Fibroblast of skin of scalp (primary cell): Measurements from ENCODE around the gene LSMEM2.
A peak's percentile ranks its signal among the peaks of the same experiment; 100 is the strongest.
"Not testable (repeated sequence)": the region's sequence is repeated elsewhere in the genome, so short reads cannot be mapped to it uniquely, and the experiment has no call there.

Experiments used
- DNase-seq: peaks from one replicate; pipeline ENCODE4 v3.0.0-alpha.2; 2013

The LSMEM2 gene

DNA sequence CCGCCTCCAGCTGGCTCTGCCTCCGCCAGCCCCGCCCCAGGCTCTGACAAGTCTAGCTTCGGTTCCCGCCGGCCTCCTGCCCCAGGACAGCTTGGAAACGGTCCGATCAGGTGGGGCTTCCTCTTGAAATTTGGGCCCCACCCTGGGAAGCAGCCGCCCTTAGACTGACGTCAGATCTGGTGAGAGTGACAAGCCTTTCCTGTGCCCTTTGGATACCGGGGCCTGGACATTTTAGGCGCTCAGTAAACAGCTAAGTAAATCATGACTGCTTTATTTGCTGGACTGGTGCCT lies 20.7 kb downstream of the LSMEM2 start:
- no peak for DNase-seq

DNA sequence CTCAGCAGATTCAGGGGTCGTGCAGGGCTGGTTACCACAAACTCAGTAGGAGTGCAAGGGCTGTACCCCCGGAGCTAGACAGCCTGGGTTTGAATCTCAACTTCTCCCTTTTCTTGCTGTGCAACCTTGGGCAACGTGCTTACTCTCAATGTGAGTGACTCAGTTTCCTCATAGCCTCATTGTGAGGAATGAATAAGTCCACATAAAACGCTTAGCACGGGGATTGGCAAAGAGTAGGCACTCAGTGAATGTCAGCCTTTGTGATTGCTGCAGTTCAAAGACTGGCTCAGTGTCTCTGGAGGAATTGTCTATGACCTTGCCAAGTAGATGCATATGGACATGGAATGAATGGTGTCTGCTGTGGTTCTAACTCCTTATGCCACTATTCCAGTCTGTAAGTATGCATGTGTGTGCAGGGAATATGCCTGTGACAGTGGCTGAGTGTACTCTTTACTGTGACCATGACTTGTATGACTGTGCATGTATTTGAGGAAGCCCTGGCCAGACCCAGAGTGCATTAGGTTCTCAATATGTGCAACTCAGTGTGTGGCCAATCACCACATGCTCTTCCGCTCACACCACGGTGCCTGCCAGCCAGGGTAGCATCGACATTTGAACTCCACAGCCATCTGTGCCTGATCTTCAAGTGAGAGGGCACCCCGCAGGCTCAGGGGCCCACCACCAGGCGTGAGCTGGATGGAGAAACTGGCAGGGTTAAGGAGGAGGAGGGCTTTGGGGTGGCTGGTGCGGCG lies 21.2 kb downstream of the LSMEM2 start:
- peak; percentile 23 for DNase-seq

DNA sequence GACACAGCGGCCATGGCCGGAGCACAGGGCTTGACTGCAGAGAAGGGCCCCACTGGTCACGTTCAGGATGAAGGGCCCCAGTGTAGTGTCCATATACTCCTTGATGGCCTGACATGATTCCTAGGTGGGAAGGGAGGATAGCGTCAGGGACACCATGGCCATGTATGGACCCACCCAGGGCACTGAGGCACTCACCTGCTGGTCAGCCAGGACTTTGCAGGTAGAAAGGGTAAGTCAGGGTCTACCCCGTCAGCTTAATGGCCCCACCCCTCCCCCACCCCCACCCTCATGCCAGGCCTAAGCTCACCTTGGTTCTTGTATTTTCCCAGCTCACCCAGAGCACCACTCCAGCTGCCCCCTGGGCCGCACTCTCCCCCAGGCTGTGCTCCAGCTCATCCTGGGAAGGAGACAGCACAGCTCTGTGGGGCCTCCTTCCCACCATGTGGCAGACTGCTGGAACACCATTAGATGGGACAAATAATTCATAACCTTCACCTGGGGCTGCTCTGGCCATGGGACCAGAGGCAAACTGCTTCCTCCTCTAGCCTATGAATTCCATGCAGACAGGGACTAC lies 21.9 kb downstream of the LSMEM2 start:
- DNase-seq, result no peak

DNA sequence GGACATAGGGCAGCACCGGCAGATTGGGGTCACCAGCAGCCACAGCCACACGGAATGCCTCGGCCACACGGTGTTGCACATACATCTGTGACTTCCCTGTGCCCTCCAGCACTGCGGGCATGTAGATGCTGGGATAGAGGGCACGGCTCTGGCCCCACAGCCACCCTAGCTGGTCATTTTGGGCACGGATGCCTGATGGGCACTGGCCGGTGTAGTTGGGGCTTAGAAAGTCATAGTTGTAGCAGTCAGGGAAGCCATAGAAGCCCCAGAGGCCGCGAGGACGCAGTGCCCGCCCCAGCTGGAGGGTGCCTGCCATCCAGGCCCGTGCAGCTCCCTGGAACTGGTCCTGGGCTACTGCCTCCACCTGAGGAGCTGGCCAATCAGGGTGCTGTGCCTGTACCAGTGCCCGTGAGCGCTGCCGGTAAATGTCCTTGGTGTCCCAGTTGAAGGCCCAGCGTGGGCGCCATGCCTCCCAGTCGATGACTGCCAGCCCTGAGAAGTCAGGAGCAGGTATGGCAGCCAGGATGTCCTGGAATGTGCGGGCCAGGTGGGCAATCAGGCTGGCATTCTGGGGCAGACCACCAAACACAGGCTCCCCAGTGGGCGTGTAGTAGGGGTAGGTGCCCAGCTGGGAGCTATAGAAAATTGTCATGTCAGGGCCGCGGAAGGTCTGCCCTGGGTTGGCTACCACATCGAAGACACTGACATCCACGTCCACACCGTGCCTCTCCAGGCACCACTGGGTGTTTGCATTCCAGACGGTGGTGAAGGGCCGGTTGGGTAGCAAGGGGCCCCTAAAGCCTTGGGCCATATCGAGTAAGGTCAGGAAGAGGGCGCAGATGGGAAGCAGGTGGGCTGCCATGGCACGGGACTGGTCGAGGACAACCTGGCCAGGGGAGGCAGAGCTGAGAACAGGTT lies 23.5 kb downstream of the LSMEM2 start:
- no peak for DNase-seq

DNA sequence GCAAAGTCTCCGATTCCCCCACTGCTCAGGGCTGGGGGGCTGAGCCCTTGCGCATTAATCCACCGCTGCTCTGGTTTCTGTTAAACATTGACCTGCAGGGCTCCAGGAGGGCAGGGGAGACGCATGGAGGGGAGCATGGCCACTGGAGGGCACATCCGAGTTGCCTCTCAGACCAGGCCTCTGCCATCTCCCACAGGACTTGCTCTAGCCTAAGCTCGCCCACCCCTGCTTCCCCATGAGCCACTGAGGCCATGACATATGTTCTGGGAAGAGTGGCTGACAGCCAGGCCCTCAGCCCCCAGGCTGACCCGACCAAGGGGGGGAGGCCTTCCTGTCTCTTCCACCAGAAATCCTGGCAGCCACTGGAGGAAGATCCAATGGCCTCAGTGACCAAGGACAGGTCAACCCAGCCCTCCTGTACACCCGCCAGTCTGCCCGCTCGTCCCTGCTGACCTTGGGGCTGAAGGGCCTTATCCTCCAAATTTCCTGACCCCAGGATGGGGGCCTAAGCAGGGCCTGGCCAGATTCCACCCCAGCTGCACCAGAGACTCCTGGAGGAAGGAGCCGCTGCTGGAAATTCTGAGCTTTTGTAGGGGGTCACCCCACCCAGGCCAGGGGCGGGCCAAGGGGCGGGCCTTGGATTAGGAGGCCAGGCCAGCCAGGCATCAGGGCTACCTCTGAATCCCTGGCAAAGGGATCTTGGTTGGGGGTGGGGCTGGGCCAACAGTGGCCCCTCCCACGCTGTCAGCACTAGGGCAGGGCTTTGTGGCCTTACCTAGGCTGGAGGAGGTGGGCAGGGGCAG lies 24.3 kb downstream of the LSMEM2 start, which contains the start of gene HYAL1:
Gene HYAL1, minus strand, starts transcription at position 562 of the 803 bp plus-strand sequence. CDS start 618 bp downstream, outside the sequence.
- DNase-seq, result no peak

DNA sequence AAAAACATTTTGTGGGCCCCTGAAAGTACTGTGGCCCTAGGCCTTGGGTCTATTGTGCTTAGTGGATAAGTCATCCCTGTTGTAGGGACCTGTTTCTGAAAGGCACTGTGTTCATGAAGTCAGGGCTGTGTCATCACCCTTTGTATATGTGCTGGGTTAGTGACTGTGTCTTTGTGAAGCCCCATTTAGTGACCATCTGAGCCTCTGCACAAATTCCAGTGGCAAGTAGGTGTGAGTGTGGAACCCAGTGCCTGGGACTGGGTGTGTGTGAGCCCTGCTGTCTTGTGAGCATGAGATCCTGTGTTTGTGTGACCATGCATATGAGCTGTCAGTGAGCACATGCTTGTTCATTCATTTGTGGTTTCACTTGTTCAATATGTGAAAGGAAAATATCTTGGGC lies 25.7 kb downstream of the LSMEM2 start:
- no peak for DNase-seq

DNA sequence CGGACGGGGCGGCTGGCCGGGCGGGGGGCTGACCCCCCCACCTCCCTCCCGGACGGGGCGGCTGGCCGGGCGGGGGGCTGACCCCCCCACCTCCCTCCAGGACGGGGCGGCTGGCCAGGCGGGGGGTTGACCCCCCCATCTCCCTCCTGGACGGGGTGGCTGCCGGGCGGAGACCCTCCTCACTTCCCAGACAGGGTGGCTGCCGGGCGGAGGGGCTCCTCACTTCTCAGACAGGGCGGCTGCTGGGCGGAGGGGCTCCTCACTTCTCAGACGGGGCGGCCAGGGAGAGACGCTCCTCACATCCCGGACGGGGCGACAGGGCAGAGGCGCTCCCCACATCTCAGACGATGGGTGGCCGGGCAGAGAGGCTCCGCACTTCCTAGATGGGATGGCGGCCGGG lies 33.2 kb downstream of the LSMEM2 start:
- not testable (repeated sequence) for DNase-seq

DNA sequence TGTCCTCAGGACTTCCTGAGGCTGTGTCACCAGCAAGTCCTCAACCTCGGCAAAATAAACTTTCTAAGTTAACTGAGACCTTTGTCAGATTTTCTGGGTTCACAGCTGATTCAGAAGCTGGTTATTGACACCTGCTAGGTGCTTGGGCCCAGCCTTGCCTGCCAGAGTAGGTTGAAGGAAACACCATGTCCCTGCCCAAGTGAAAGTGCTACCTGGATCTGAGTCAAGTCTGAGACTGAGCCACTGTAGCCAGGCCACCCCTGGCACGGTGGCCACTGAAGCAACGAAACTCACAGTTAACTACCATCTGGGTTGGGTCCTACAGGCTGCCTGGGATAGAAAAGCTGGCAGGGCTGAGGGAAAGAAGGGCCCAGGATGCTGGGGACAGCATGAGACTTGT lies 35.5 kb downstream of the LSMEM2 start:
- DNase-seq, result no peak

DNA sequence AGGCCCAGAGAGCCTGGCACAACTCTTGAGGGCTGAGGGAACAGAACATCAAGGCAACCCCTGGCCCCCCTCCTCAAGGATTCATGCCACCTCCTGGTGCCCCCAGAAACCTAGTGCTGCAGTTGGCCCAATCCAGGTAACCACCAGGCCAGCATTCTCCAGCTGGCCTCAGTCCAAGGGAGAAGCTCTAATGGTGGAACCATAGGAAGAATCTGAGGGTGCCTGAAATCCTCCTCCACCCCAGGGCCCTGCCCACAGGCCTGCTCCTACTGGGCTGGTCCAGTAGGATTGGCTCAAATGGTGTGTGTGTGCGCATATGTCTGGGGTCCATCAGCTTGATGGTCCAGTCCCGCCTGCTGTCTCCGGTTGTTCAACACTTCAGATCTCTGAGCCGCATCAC lies 35.9 kb downstream of the LSMEM2 start:
- no peak for DNase-seq

DNA sequence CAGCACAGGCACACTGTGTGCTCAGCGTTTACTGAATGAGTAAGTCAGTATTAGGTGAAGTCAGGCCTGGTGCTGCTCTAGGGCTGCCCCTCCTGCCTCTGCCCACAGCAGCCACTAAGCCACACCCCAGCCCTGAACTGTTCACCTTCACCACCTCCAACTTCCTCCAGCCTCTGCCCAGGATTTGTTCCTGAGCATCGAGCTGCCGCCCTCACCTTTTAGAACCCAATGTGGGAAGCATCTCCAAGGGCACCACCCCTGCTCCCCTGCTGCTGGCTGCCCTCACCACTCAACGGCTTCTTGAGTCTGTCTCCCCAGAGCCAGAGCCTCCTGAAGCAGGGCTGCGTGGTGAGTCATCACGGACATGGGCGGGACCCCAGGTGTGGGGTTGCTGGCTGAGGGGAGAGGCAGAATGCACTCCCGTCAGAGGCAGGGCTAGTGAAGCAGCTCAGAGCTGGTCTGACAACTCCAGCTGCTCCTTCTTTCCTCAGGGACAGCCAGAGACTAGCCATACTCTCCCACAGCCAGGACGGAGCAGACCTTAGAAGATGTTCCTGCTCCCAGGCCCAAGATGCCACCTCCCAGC lies 37.9 kb downstream of the LSMEM2 start:
- DNase-seq, result no peak

DNA sequence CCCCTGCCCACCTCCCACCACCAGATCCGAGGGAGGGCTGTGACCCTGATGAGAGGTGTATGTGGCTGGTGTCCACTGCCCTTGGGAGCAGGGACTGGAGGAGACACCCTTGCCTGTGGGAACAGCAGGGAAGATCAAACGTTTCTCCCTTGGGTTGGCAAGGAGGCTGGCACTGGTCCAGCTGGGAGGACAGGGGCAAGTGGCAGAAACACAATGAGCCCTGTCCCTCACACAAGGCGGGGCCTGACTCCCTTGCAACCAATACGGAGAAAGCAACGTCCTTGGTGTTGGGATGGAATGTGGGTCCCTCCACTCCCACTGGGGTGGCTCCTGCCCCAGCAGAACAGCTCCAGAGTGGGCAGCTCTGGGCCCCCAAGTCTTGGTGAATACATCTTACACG lies 38.4 kb downstream of the LSMEM2 start:
- no peak for DNase-seq

DNA sequence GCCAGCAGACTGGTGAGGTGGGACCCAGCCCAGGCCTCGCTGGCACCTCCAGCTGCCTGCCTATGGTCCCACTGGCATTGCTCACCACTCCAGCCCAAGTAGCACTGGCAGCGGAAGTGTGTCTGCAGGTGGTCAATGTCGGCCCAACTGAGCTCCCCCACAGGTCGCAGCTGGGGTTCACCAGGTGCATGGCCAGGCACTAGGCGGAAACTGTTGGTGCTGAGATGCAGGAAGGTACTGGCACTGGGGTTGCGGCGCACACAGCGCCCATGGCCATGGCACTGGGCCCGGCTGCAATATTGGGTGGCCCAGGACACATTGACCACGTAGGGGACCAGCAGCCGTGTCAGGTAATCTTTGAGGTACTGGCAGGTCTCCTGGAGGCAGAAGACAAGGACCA lies 39.3 kb downstream of the LSMEM2 start:
- DNase-seq, result no peak

DNA sequence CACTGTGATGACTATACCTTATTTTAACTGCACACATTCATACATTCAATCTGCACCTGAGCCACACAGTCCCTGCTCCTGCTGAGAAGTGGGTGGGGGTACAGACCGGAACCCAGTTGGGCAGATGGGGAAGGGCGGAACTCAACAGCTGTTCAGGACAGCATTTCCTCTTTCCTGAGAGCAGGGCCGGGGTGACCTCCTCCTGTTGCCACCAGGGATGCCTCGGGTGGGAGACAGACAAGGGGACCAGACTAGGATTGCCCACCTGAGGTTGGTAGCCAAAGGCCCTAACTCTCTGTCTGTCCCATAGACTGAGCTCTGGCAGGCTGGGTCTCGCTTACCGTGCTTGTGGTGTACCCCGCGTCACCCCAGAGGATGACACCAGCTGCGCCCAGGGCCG lies 39.7 kb downstream of the LSMEM2 start:
- DNase-seq, result no peak

DNA sequence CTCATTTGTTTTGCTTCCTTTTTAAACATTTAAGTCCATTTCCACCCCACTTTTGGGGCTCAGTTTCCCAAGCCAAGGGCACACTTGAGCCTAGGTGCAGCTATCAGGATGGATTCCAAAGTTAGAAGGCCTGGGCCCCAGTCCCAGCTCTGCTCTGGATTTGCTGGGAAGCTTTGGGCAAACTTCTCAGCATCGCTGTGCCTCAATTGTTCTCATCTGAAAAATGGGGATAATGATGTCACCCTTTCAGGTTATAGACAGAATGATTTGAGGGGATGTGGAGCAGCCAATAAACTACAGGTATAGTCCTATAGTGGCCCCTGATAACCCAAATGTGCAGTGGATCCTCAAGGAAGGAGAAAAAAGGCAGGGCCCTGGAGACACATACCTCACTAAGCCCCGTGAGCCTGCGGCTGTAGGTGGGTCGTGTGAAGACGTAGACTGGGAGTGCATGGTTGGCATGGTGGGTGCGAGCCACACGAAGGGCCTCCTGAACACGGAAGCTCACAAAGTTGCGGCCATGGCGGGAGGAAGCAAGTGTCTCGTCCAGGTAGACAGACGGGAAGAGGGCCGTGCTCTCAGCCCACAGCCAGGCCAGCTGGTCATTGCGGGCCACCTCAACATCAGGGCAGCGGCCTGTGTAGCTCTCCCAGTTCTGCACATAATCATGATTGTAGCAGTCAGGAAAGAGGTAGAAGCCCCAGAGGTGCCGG lies 40.5 kb downstream of the LSMEM2 start:
- DNase-seq, result no peak

DNA sequence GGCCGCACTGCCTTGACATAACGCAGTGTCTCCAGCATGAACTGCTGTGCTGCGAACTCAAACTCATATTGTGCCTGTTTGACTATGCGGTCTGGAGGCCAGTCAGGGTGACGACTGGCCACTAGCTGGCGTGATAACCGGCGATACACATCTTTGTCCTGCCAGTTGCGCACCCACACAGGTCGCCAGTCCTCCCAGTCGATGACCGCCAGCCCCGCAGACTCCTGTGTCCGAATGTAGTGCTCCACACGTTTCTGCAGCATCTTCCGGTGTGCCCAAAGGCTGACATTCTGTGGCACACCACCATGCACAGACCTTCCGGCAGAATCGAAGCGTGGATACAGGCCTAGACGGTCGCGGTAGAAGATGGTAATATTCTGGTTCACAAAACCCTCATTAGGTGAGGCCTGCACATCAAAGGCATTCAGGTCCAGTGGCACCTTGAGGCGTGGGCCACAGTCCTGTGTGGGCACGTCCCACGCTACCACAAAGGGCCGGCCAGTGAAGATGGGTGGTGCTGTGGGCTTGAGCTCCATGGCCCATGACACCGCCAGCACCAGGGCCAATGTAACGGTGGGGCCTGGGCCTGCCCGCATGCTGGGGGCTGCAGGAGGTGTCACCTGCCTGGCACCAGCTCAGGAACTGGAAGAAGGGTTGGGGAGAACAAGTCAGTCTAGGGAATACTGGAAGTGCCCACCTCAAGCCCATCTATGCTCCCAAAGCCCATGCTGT lies 41.2 kb downstream of the LSMEM2 start:
- no peak for DNase-seq

DNA sequence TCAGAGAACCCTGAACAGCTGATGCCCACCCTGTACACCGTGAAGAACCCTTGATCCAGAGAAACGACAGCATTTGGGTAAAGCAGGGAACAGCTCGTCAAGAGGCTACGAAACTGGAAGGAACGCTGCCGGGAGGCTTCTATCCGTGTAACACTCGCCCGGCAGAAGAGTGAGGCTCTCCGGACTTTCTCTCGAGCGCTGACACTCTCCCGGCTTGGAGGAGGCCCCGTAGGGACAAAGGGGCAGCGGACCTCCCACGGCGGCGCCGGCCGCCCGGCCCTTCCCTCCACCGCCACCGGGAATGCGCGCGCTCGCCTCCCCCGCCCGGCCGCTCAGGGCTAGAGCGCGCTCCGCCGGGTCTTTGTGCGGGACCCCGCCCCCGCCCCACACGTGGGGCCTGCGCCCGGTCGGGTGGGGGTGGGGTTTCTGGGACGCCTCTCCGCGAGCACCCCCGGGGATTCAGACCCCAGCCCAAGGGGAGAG lies 42.0 kb downstream of the LSMEM2 start:
- DNase-seq, result peak; percentile 77

DNA sequence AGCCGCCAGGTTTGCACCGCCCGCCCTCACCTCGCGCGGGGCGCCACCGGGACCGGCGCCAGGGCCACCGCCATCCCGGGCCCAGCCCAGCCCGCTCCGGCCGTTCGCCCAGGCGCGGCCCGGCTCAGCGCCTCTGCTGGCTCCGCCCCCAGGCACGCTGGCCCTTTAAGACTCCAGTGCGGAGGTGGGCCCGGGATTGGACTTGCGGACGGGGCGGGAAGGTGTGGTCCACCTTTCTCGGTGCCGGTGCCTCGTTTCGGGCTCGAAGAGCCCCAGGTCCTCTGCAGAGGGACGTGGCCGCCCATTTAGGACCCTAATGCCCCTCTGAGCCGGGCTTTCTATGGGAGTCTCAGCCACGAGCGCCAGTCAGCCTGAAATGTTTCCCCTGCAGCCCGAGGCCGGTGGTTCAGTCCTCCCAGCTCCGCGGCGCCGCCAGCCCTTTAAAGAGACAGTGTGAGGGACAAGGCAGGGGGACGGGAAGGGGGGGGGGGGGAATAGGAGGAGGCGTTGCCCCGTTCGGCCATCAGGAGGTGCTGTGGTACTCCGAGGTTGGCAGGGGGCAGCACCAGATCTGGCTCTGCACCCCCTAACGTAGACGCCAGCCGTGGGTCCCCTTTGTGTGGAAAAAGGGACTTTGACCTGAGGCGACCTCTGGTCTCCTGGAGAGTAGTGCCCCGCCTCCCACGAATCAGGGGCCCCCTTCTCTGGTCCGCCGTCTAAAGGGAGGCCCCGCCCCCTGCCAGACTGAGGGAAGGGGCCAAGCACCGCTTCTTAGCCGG lies 42.6 kb downstream of the LSMEM2 start:
- DNase-seq, result peak; percentile 91

DNA sequence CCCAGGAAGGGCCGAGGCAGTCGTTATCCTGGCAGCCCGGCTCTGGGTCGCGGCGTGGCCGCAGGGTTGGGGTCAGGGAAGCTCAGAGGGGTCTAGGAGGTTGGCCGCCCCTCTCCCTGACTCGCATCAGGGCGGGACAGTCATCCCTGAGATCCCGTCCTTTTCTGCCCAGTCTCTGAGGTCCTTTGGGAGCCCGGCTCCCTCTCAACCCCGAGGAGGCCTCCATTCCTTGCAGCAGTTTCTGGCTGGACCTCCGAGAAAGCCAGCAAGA lies 43.2 kb downstream of the LSMEM2 start:
- DNase-seq, result no peak

DNA sequence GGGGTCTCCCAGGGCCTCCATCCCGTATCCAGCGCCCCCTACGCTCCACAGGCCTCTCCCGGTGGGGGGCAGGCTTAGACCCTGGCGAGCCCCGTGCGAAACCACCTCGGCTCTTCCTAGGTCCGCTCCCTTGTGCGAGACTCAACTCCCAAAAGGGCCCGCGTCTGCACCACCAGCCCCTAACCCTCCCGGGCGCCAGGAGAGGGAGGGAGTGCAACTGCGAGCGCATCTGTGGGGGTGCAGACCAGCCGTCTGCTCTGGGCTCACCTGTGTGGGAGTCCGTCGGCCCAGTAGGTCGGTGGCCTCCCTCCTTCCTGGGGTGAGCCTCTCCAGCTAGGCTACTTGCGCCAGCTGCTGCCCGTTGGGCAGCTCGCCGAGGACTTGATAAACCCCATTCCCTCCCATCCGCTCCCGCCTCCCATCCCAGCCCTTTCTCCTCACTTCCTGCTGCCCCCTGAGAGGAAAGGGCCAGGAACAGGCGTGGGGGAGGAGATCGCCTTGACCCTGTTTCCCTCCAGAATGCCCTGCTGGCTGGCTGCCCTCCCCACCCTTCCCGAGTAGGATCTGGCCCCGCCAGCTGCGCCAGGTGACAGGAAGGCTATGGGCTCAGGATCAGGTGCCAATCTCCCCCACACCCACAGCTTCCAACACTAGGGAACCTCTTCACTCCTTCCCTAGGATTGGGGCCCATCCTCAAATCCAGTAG lies 43.7 kb downstream of the LSMEM2 start, which contains the start of gene HYAL2:
Gene HYAL2, minus strand, starts transcription at position 360 of the 706 bp plus-strand sequence. CDS start 2,256 bp downstream, outside the sequence.
- DNase-seq, result no peak
